ENCODE measurements around the gene FAM187B. TPM values are rescaled to one million over a fixed set of nuclear protein-coding genes. Genes with fewer than 3 reads are reported as not detected.

The FAM187B gene
- total and polyA plus RNA-seq, 2 of the 8 experiments (the other 6 are each of a cell fraction or from before 2014, with no cell fraction given), result not detected

DNA sequence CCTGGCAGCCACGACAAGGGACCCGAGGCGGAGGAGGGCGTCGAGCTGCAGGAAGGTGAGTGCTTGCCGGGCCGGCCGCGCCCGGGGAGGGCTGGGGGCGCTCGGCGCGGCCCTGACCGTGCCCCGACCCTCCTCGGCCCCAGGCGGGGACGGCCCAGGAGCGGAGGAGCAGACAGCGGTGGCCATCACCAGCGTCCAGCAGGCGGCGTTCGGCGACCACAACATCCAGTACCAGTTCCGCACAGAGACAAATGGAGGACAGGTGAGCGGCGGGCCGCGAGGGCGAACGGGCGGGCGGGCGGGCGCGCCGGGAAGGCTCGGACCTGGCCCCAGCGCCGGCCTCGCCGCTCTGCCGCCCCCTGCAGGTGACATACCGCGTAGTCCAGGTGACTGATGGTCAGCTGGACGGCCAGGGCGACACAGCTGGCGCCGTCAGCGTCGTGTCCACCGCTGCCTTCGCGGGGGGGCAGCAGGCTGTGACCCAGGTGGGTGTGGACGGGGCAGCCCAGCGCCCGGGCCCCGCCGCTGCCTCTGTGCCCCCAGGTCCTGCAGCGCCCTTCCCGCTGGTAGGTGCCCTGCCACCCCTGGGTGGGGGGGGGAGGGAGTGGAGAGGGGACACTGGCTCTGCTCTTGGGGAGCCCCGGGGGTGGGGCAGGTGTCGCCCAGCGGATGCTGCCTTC, 41.0 kb upstream of the FAM187B start (continued):
- TF ChIP-seq, protein P1, sequence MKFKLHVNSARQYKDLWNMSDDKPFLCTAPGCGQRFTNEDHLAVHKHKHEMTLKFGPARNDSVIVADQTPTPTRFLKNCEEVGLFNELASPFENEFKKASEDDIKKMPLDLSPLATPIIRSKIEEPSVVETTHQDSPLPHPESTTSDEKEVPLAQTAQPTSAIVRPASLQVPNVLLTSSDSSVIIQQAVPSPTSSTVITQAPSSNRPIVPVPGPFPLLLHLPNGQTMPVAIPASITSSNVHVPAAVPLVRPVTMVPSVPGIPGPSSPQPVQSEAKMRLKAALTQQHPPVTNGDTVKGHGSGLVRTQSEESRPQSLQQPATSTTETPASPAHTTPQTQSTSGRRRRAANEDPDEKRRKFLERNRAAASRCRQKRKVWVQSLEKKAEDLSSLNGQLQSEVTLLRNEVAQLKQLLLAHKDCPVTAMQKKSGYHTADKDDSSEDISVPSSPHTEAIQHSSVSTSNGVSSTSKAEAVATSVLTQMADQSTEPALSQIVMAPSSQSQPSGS (IDR thresholded peaks at IDR 0.05; ENCODE audit: low read length), result no peak
- TF ChIP-seq EZH2 (IDR thresholded peaks at IDR 0.05; ENCODE audit: low read depth, low read length, severe bottlenecking), result no peak
- no peak for TF ChIP-seq ZNF274 (IDR thresholded peaks at IDR 0.05; ENCODE audit: borderline replicate concordance, extremely low read depth, low read length)
- TF ChIP-seq HDAC6 (IDR thresholded peaks at IDR 0.05; ENCODE audit: low read depth, low read length), result no peak
- no peak for TF ChIP-seq MAFK (IDR thresholded peaks at IDR 0.05; ENCODE audit: low read depth, low read length)
- TF ChIP-seq, protein P2, sequence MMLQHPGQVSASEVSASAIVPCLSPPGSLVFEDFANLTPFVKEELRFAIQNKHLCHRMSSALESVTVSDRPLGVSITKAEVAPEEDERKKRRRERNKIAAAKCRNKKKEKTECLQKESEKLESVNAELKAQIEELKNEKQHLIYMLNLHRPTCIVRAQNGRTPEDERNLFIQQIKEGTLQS (IDR thresholded peaks at IDR 0.05; ENCODE audit: insufficient read depth, low read depth, low read length), result no peak
- no peak for TF ChIP-seq CEBPB (IDR thresholded peaks at IDR 0.05; ENCODE audit: low read depth, low read length)
- no peak for TF ChIP-seq FOSL1 (IDR thresholded peaks at IDR 0.05; ENCODE audit: insufficient read depth, low read depth, low read length)
- peak; percentile 65 for TF ChIP-seq TAF1 (IDR thresholded peaks at IDR 0.05; ENCODE audit: low read depth, low read length)
- TF ChIP-seq CREB1 (IDR thresholded peaks at IDR 0.05), result peak; percentile 68
- TF ChIP-seq SAP30 (IDR thresholded peaks at IDR 0.05; ENCODE audit: insufficient read depth, insufficient replicate concordance, low read length), result no peak
- no peak for TF ChIP-seq EGR1 (IDR thresholded peaks at IDR 0.05; ENCODE audit: borderline replicate concordance, low read depth, low read length)
- TF ChIP-seq CTBP2 (IDR thresholded peaks at IDR 0.05; ENCODE audit: borderline replicate concordance, insufficient read depth, insufficient read length, low read length), result no peak
- TF ChIP-seq BRCA1 (IDR thresholded peaks at IDR 0.05; ENCODE audit: low read depth, low read length), result no peak
- no peak for TF ChIP-seq EP300 (IDR thresholded peaks at IDR 0.05; ENCODE audit: borderline replicate concordance in 1 of 2, low read depth in 2 of 2, low read length in 2 of 2)
- TF ChIP-seq SIRT6 (IDR thresholded peaks at IDR 0.05; ENCODE audit: low read length), result no peak
- peak; percentile 47; the same call in 1 of the 2 replicates for TF ChIP-seq PHF8 (conservative IDR thresholded peaks at IDR 0.05; ENCODE audit: low read depth, low read length)
- peak; percentile 62 to 63 for TF ChIP-seq RAD21 (IDR thresholded peaks at IDR 0.05 in 1 of 2, conservative IDR thresholded peaks at IDR 0.05 in 1 of 2; ENCODE audit: low read depth in 2 of 2, low read length in 2 of 2)
- TF ChIP-seq BACH1 (IDR thresholded peaks at IDR 0.05; ENCODE audit: low read length), result no peak
- no peak for TF ChIP-seq ASH2L (IDR thresholded peaks at IDR 0.05; ENCODE audit: low read length)
